Uterus (tissue), 2 donors: Measurements from ENCODE around the gene ANXA3.

Experiments
- CTCF ChIP-seq, 4 experiments: fragments of 200-600 bp in 2 of 4; fragments of 450-650 bp in 2 of 4; sonication (generic) in 2 of 4; IDR thresholded peaks; one replicate each; pipeline ENCODE4 v1.5.1; 2016 to 2019; ENCODE audit warnings: antibody characterized with exemption in 4 of 4, mild to moderate bottlenecking in 2 of 4, moderate library complexity in 1 of 4
- POLR2A ChIP-seq, 2 donors: fragments of 450-650 bp; IDR thresholded peaks; one replicate each; pipeline ENCODE4 v1.6.1; 2016; ENCODE audit warnings: antibody characterized with exemption in 2 of 2, mild to moderate bottlenecking in 1 of 2, moderate library complexity in 1 of 2

GRCh38 chr4:78606035-78606434 is 54.5 kb downstream of the ANXA3 start:
- TF ChIP-seq CTCF (IDR thresholded peaks at IDR 0.05) (no peak), POLR2A (IDR thresholded peaks at IDR 0.05) (no peak)
